CD4-positive, alpha-beta T cell treated with Interleukin-6 for 4 hours (primary cell): ENCODE results near the gene LDAH.

Source experiments
- DNase-seq: peaks from one replicate; pipeline ENCODE4 v3.0.0-alpha.2; 2020; ENCODE audit warnings: mixed read lengths

The LDAH gene

GRCh38 chr2:20666005-20666303, 156.9 kb downstream of the LDAH start:
- DNase-seq = no peak

- no peak for DNase-seq
Measured at GRCh38 chr2:20665243-20666004, 157.5 kb downstream of the LDAH start.

GRCh38 chr2:20664431-20665242, 158.3 kb downstream of the LDAH start:
- no peak for DNase-seq

GRCh38 chr2:20664071-20664390, 158.9 kb downstream of the LDAH start:
- DNase-seq = no peak

GRCh38 chr2:20663196-20664070, 159.5 kb downstream of the LDAH start:
- no peak for DNase-seq

GRCh38 chr2:20662308-20662937, 160.5 kb downstream of the LDAH start:
- DNase-seq = no peak

- DNase-seq = peak; percentile 69
Measured at GRCh38 chr2:20661421-20662307, 161.2 kb downstream of the LDAH start.

GRCh38 chr2:20660506-20661420, 162.1 kb downstream of the LDAH start:
- DNase-seq = no peak

GRCh38 chr2:20657522-20658235, 165.2 kb downstream of the LDAH start:
- no peak for DNase-seq

GRCh38 chr2:20656561-20656960, 166.3 kb downstream of the LDAH start:
- DNase-seq = no peak

GRCh38 chr2:20654535-20654813, 168.4 kb downstream of the LDAH start:
- no peak for DNase-seq

- no peak for DNase-seq
Measured at GRCh38 chr2:20653695-20654534, 169.0 kb downstream of the LDAH start.

- no peak for DNase-seq
Measured at GRCh38 chr2:20652673-20653575, 170.0 kb downstream of the LDAH start.

GRCh38 chr2:20652141-20652540, 170.8 kb downstream of the LDAH start:
- no peak for DNase-seq

GRCh38 chr2:20651731-20652099, 171.2 kb downstream of the LDAH start:
- DNase-seq = no peak

GRCh38 chr2:20650877-20651730, 171.8 kb downstream of the LDAH start, which contains the start of gene HS1BP3:
TSS of gene HS1BP3 (minus strand) at chr2:20651098. CDS start at chr2:20651063, 35 bp downstream.
- DNase-seq = peak; percentile 89

GRCh38 chr2:20650393-20650876, 172.5 kb downstream of the LDAH start:
- DNase-seq = peak; percentile 40
